K562 (cell line): ENCODE data around the gene IZUMO4. TPM values are rescaled to one million over a fixed set of nuclear protein-coding genes. Genes with fewer than 3 reads are reported as not detected.

Experiments used
- ATF3 ChIP-seq, 2 experiments: fragments of 450-650 bp in 1 of 2; sonication (generic) in 1 of 2; formaldehyde crosslinking in 1 of 2; IDR thresholded peaks in 1 of 2; conservative IDR thresholded peaks in 1 of 2; 2 replicates each; pipeline versions ENCODE4 v1.6.1 to v1.8.1; 2016 to 2023; ENCODE audit warnings: mild to moderate bottlenecking in 2 of 2, moderate library complexity in 2 of 2, inconsistent platforms in 1 of 2, missing genetic modification reagents in 1 of 2
- BCL6 ChIP-seq: fragments of 250-450 bp; sonication (Bioruptor Pico); IDR thresholded peaks from 2 replicates; pipeline ENCODE4 v1.4.0; 2020
- CBX2 ChIP-seq: fragments of 200-600 bp; sonication (generic); IDR thresholded peaks from one replicate; pipeline ENCODE4 v1.6.1; 2012; ENCODE audit warnings: mild to moderate bottlenecking, low read length, inconsistent platforms; ENCODE audit not compliant: insufficient read depth, poor library complexity, severe bottlenecking
- CREB3 ChIP-seq: fragments of 450-650 bp; conservative IDR thresholded peaks from 2 replicates; pipeline ENCODE4 v1.6.1; 2016; ENCODE audit warnings: missing genetic modification characterization, low read depth, mild to moderate bottlenecking, missing compliant biosample characterization, moderate library complexity
- CREM ChIP-seq: IDR thresholded peaks from 2 replicates; pipeline ENCODE4 v1.6.1; 2014; ENCODE audit warnings: antibody characterized with exemption, low read depth
- CXXC5 ChIP-seq: fragments of 250-450 bp; sonication (Bioruptor Pico); IDR thresholded peaks from 2 replicates; pipeline ENCODE4 v1.8.0; 2022; ENCODE audit warnings: inconsistent platforms, mild to moderate bottlenecking, moderate library complexity
- ETS1 ChIP-seq: conservative IDR thresholded peaks from 2 replicates; pipeline ENCODE4 v1.6.1; 2011; ENCODE audit warnings: low read depth, mild to moderate bottlenecking, low read length; ENCODE audit not compliant: control insufficient read depth
- FOS ChIP-seq: IDR thresholded peaks from 3 replicates; pipeline ENCODE4 v1.6.1; 2011; ENCODE audit not compliant: insufficient read length; ENCODE audit errors: extremely low read depth
- FOXJ2 ChIP-seq: fragments of 200-800 bp; sonication (Bioruptor generic); IDR thresholded peaks from 2 replicates; pipeline ENCODE4 v1.6.1; 2016; ENCODE audit warnings: missing genetic modification characterization, missing compliant biosample characterization
- FOXK1 ChIP-seq: sonication (generic); formaldehyde crosslinking; IDR thresholded peaks from 2 replicates; pipeline ENCODE4 v1.8.0; 2022; ENCODE audit warnings: missing genetic modification reagents, mild to moderate bottlenecking, borderline replicate concordance
- HNRNPLL ChIP-seq: fragments of 200-400 bp; formaldehyde crosslinking; IDR thresholded peaks from 2 replicates; pipeline ENCODE4 v1.6.1; 2017; ENCODE audit warnings: low read length, low read depth, mild to moderate bottlenecking; ENCODE audit not compliant: poor library complexity, severe bottlenecking
- IFI16 ChIP-seq: fragments of 250-450 bp; sonication (Bioruptor Pico); IDR thresholded peaks from 2 replicates; pipeline ENCODE4 v2.1.2; 2022; ENCODE audit warnings: mild to moderate bottlenecking, inconsistent platforms
- KLF6 ChIP-seq: fragments of 250-450 bp; sonication (Bioruptor Pico); IDR thresholded peaks from 2 replicates; pipeline ENCODE4 v1.4.0; 2020; ENCODE audit warnings: mild to moderate bottlenecking, moderate library complexity, borderline replicate concordance
- NFIX ChIP-seq: fragments of 250-450 bp; sonication (Bioruptor Pico); IDR thresholded peaks from 2 replicates; pipeline ENCODE4 v1.4.0; 2020; ENCODE audit warnings: low read depth, mild to moderate bottlenecking, moderate library complexity
- PHF8 ChIP-seq: fragments of 200-600 bp; sonication (generic); IDR thresholded peaks from 2 replicates; pipeline ENCODE4 v1.6.1; 2012; ENCODE audit warnings: mixed run types, mild to moderate bottlenecking, inconsistent platforms, low read length, moderate library complexity, borderline replicate concordance
- PURB ChIP-seq: sonication (generic); formaldehyde crosslinking; IDR thresholded peaks from 2 replicates; pipeline ENCODE4 v1.9.0; 2021; ENCODE audit warnings: low read depth, mild to moderate bottlenecking, missing genetic modification reagents
- RBM15 ChIP-seq: fragments of 200-400 bp; formaldehyde crosslinking; IDR thresholded peaks from 2 replicates; pipeline ENCODE4 v1.6.1; 2018; ENCODE audit warnings: mild to moderate bottlenecking, low read length, moderate library complexity; ENCODE audit not compliant: insufficient read depth
- SMAD2 ChIP-seq: fragments of 150-350 bp; IDR thresholded peaks from 2 replicates; pipeline ENCODE4 v1.6.1; 2014; ENCODE audit warnings: low read depth, mild to moderate bottlenecking, low read length
- SMARCB1 ChIP-seq: IDR thresholded peaks from 2 replicates; pipeline ENCODE4 v1.6.1; 2011; ENCODE audit warnings: improper control_type of control experiment, low read depth; ENCODE audit not compliant: insufficient read length
- ZNF232 ChIP-seq: sonication (generic); formaldehyde crosslinking; IDR thresholded peaks from 2 replicates; pipeline ENCODE4 v1.8.0; 2022; ENCODE audit warnings: mild to moderate bottlenecking, missing genetic modification reagents
- ZNF766 ChIP-seq: fragments of 200-800 bp; sonication (Bioruptor generic); conservative IDR thresholded peaks from 2 replicates; pipeline ENCODE4 v1.6.1; 2016; ENCODE audit warnings: missing genetic modification characterization, missing compliant biosample characterization
- ZSCAN29 ChIP-seq: fragments of 450-650 bp; IDR thresholded peaks from 2 replicates; pipeline ENCODE4 v1.6.1; 2017
- polyA plus RNA-seq, 8 experiments: library from polyadenylated mRNA; depleted of rRNA in 4 of 8; stranded (reverse) in 5 of 8; unstranded in 3 of 8; fragments of >200 nt; fragmentation: Nextera tagmentation in 2 of 8; fragmentation: Illumina TruSeq in 1 of 8; extraction: Ambion mirVana in 2 of 8; extraction: Trizol in 1 of 8; gene quantifications; 2 replicates each; pipeline versions ENCODE4 v1.2.1 to v1.2.3, GENCODE V29; 2011 to 2014; ENCODE audit warnings: inconsistent platforms in 1 of 8, missing spikeins in 1 of 8
- total RNA-seq, 7 experiments: library from RNA; depleted of rRNA in 6 of 7; stranded (reverse); fragments of >200 nt in 6 of 7; fragmentation: Illumina TruSeq in 2 of 7; extraction: Trizol in 2 of 7; gene quantifications; 2 replicates each; pipeline versions ENCODE4 v1.2.1 to v1.2.3, GENCODE V29; 2011 to 2021; ENCODE audit warnings: low replicate concordance in 1 of 7
- TF ChIP-seq, protein P1 (sequence below): fragments of 450-650 bp; conservative IDR thresholded peaks from 2 replicates; pipeline ENCODE4 v1.6.1; 2016; ENCODE audit warnings: missing genetic modification characterization, low read depth, mild to moderate bottlenecking, control low read depth, missing compliant biosample characterization

The IZUMO4 gene
- total and polyA plus RNA-seq, 9 of the 15 experiments (the other 6 are each of a cell fraction or from before 2014, with no cell fraction given), result 0.07 to 3.9 (median 1.2) TPM

DNA sequence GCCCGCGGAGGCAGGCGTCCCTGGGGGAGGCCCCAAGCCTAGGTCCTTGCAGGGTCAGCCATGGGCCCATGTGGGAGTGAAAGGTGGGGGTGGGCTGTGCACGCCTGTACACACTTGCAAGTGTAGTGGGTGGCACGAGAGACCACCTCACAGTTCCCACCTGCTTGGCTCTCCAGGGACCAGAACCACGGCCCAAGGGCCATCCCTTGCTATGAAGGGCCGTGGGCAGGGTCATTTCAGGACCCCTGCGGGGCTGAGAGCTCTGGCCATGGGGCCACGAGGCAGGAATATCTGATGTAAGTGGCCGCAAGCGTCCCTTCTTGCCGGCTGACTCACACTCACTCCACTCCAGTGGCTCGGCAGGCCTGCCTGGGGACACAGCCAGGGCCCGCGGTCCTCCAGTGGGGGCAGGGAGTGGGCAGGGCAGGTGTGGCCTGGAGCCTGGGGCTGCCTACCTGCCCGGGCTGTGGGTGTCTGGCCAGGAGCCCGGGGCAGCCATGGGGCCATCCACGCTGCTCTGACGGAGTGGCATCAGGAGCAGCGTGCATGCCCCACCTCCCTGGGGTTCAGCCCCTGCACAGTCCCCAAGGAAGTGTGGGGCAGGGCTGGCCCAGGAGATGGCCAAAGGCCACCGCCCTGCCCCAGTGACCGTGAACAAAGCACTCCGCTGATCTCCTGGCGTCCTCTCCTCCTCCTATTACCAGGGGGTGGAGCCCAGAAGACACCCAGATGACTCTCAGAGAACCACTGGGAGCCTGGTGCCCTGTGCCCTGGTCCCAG lies 37.1 kb upstream of the IZUMO4 start (continued):
- TF ChIP-seq, protein P1, sequence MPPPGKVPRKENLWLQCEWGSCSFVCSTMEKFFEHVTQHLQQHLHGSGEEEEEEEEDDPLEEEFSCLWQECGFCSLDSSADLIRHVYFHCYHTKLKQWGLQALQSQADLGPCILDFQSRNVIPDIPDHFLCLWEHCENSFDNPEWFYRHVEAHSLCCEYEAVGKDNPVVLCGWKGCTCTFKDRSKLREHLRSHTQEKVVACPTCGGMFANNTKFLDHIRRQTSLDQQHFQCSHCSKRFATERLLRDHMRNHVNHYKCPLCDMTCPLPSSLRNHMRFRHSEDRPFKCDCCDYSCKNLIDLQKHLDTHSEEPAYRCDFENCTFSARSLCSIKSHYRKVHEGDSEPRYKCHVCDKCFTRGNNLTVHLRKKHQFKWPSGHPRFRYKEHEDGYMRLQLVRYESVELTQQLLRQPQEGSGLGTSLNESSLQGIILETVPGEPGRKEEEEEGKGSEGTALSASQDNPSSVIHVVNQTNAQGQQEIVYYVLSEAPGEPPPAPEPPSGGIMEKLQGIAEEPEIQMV, result no peak; the same call in none of the 2 replicates
- peak; percentile 41; the same call in 1 of the 2 replicates for TF ChIP-seq BCL6
- TF ChIP-seq ATF3 (IDR thresholded peaks at IDR 0.05), result peak; percentile 98
- peak; percentile 55 for TF ChIP-seq ATF3 (CRISPR knock-in tag; conservative IDR thresholded peaks at IDR 0.05)
- 0 out of 2 replicates have a peak, but pooled peaks have one; percentile 36 for TF ChIP-seq ZNF232 (CRISPR knock-in tag)
- TF ChIP-seq KLF6, result peak; percentile 89
- peak; percentile 26 for TF ChIP-seq HNRNPLL
- no peak for TF ChIP-seq PURB (CRISPR knock-in tag)
- TF ChIP-seq ZSCAN29, result no peak
- no peak for TF ChIP-seq FOXK1 (CRISPR knock-in tag)
- TF ChIP-seq CREM, result 0 out of 2 replicates have a peak, but pooled peaks have one; percentile 27
- TF ChIP-seq RBM15, result no peak
- TF ChIP-seq SMARCB1, result no peak
- peak; percentile 38 for TF ChIP-seq FOS
- peak; percentile 91 for TF ChIP-seq CXXC5
- peak; percentile 82 for TF ChIP-seq FOXJ2 (tag)
- peak; percentile 93 for TF ChIP-seq ZNF766
- TF ChIP-seq ETS1, result peak; percentile 33; the same call in 1 of the 2 replicates
- TF ChIP-seq NFIX, result no peak
- TF ChIP-seq CBX2, result no peak
- peak; percentile 89 for TF ChIP-seq CREB3 (tag)
- no peak for TF ChIP-seq IFI16 (CRISPR knock-in tag)
- no peak for TF ChIP-seq SMAD2
- TF ChIP-seq PHF8, result peak; percentile 52; the same call in 1 of the 2 replicates
